SH-SY5Y (cell line): ENCODE measurements around the gene DNAJC1.

Source experiments
- GATA2 ChIP-seq: IDR thresholded peaks from 2 replicates; pipeline ENCODE4 v1.6.1; 2011; ENCODE audit warnings: mild to moderate bottlenecking, low read depth, low read length
- GATA3 ChIP-seq: IDR thresholded peaks from 2 replicates; pipeline ENCODE4 v1.6.1; 2011; ENCODE audit warnings: low read depth, mild to moderate bottlenecking, low read length, moderate library complexity

GRCh38 chr10:21926949-21927348 lies 76.6 kb downstream of the DNAJC1 start:
- no peak for TF ChIP-seq GATA3
- TF ChIP-seq GATA2: no peak
